ENCODE results near the gene CER1. TPM values are rescaled to one million over a fixed set of nuclear protein-coding genes. Genes with fewer than 3 reads are reported as not detected.

The CER1 gene
- total RNA-seq, 1 experiment from 2014 or later, result not detected

Other genes starting within 250 kb of the CER1 start
- 2.6 and 3.6 TPM in 2 replicates for gene ZDHHC21, start 29.3 kb downstream of the CER1 start, total RNA-seq (2014; rRNA removed; shearing (Covaris generic))
- gene FREM1, start 187.7 kb upstream of the CER1 start, total RNA-seq (2014; rRNA removed; shearing (Covaris generic)), result 0.06 and 0.19 TPM in 2 replicates